NCI-H526 (cell line): ENCODE data around the gene NIFK.
"Not testable (repeated sequence)": the region's sequence is repeated elsewhere in the genome, so short reads cannot be mapped to it uniquely, and the experiment has no call there.

Experiments used
- DNase-seq, 2 experiments: peaks; one replicate each; lab custom pipeline; 2025; lab: John Stamatoyannopoulos, UW

NIFK gene

GRCh38 chr2:121695171-121695451, 41.6 kb downstream of the NIFK start:
- DNase-seq = no peak

DNA sequence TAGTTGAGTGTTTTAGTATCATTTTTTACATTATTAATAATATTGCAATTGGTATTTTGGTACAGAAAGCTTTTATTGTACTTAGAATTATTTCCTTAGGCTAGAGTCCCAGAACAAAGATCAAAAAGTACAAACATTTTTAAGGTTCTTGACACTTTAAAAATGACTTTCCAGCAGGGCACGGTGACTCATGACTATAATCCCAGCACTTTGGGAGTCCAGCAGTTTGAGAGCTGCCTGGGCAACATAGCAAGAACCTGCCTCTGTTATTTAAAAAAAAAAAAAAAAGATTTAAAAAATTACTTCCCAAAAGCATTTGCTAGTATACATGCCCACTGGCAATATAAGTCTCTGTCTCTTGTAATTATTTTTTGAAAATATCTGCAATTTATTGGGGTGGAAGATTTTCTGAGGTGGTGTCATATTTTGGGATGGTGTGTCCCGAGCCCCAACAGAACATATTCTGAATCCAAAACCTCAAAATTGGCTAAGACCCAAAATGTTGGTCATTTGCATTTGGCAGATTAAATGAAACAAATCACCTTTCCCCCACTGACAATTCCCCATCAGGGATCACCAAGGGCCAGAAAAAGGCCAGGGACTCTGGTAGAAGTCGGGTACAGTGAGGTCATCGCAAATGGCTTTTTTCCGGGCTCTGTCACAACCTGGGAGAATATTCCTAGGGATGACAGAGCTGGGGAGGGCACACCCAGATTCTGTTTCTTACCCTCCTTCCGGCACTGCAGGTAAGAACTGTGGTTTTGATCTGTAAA, 42.1 kb downstream of the NIFK start:
- no peak for DNase-seq

DNA sequence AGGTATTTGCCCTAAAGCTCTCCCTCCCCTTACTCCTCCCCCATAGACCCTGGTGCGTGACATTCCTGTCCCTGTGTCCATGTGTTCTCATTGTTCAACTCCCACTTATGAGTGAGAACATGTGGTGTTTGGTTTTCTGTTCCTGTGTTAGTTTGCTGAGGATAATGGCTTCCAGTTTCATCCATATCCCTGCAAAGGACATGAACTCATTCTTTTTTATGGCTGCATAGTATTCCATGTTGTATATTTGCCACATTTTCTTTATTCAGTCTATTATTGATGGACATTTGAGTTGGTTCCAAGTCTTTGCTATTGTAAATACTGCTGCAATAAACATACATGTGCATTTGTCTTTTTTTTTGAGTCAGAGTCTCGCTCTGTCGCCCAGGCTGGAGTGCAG, 46.1 kb downstream of the NIFK start:
- not testable (repeated sequence) for DNase-seq

DNA sequence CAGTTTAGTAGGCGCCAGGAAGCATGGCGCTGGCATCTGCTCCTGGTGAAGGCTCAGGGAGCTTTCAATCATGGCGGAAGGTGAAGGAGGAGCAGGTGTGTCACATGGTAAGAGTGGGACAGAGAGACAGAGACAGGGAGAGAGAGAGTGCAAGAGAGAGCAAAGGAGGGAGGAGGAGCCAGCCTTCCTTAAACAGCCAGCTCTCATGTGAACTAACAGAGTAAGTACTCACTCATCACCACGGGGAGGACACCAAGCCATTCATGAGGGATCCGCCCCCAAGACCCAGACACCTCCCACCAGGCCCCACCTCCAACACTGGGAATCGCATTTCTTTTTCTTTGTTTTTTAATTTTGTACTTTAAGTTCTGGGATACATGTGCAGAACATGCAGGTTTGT, 46.6 kb downstream of the NIFK start:
- no peak for DNase-seq

GRCh38 chr2:121689356-121689755, 47.3 kb downstream of the NIFK start:
- peak; percentile 42 to 67 for DNase-seq

- no peak for DNase-seq
Measured at GRCh38 chr2:121688820-121689219, 47.9 kb downstream of the NIFK start.

DNA sequence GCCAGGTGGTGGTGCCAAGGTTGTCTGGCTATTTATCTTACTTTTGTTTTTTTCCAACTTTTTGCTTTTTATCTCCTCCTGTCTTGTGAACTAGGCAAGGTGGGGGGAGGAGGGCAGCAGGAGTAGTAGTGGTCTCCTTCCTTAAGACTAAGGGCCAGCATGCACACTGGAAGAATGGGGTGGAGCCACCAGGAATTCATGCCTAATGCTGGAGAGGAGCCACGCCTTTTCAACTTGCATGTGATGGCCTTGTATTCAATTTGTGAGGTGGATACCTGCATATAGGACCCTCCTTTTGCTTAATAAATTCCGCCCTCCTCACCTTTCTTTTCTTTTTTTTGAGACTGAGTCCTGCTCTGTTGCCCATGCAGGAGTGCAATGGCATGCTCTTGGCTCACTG, 49.8 kb downstream of the NIFK start:
- DNase-seq = no peak

DNA sequence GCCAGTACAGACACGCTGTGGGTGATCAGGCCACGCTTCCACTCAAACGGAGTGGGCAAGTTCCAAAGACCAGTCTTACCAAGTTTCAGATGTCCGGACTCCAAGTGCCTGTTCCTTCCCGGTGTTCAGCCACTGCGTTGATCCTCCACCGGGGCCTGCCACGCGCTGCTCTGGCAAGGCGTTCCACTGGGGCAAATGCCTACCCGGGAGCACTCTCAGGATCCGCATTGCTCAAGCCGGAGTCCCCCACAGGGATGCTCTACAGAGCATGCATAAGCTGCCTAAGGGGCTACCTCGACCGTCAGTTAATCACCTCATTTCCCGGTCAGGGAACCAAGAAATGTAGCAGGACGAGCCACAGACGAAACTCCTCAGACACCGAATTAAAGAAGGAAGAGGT, 50.5 kb downstream of the NIFK start:
- no peak for DNase-seq

DNA sequence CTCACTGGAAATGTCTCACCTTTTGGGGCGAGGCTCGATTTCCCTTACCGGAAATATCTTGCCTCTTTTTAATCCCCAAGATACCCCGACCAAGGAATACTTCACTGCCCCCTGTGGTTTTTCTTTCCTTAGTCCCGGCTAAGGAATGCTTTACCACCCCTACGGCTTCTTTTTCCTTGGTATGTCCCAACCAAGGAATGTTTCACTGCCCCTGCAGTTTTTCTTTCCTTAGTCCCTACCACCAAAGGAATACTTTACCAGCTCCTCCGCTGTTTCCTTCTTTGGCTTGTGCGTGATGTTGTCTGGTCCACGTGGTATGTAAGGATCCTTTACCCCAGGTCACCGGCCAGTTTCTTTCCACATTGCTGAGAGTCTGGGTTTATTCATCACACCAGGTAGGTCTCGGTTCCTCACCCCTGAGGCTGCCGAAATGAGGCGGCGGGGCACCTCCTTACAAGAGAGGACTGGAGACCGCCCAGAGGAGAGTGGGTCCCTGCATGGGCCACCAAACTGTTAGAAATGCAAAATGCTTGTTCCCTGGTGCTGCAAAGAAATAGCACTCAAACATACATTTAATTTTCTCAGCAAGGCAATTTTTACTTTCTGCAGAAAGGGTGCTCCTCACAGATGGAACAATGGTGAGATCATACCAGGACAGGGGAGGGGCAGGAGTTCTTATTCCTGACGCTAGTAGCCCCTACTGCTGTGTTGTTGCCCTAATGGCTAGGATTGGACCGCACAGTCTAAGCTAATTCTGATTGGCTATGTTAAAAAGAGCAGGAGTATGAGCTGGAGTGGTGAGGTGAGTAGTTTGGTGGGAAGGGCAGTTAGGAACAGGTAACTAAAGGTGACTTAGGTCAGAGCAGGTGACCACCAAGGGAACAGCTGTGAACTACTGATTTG, 54.0 kb downstream of the NIFK start:
- DNase-seq = no peak

DNA sequence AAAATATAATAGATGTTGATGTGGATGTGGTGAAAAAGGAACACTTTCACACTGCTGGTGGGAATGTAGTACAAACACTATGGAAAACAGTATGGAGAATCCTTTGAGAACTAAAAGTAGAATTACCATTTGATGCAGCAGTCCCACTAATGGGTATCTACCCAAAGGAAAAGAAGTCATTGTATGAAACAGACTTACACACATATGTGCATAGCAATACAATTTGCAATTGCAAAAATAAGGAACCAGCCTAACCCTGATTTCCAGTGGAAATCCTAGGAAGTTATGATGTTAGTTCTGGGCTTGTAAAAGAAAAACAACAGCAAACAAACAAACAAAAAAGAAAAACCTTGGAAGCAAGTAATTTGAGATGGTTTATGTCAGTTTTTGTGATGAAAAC, 58.8 kb downstream of the NIFK start:
- DNase-seq = no peak
